GM12801 (cell line): ENCODE data around the gene SLC7A8.

Source experiments
- TF ChIP-seq, protein P1 (sequence below): IDR thresholded peaks from one replicate; pipeline ENCODE4 v1.5.1; 2011; ENCODE audit warnings: control low read depth; ENCODE audit not compliant: insufficient read length; ENCODE audit errors: extremely low read depth

Gene SLC7A8

DNA sequence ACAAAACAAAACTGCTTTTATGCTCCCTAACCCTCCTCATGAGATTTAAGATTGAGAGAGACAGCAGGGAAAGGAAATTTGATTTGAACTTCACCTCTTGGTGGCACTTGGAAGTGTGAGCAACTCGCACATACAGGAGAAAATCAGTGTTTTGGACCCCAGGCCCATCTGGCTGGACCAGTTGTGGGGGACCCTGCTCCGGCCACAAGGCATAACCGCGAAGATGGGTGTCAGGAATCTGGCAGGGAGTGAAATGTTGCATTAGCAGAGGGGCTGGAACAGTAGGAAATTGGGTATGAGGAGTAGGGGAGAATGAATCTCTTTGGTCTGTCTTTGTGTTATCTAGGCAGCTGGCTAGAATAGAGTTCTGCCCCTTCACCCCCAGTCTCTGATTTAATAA lies 79.9 kb downstream of the SLC7A8 start:
- TF ChIP-seq, protein P1, sequence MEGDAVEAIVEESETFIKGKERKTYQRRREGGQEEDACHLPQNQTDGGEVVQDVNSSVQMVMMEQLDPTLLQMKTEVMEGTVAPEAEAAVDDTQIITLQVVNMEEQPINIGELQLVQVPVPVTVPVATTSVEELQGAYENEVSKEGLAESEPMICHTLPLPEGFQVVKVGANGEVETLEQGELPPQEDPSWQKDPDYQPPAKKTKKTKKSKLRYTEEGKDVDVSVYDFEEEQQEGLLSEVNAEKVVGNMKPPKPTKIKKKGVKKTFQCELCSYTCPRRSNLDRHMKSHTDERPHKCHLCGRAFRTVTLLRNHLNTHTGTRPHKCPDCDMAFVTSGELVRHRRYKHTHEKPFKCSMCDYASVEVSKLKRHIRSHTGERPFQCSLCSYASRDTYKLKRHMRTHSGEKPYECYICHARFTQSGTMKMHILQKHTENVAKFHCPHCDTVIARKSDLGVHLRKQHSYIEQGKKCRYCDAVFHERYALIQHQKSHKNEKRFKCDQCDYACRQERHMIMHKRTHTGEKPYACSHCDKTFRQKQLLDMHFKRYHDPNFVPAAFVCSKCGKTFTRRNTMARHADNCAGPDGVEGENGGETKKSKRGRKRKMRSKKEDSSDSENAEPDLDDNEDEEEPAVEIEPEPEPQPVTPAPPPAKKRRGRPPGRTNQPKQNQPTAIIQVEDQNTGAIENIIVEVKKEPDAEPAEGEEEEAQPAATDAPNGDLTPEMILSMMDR, result no peak

DNA sequence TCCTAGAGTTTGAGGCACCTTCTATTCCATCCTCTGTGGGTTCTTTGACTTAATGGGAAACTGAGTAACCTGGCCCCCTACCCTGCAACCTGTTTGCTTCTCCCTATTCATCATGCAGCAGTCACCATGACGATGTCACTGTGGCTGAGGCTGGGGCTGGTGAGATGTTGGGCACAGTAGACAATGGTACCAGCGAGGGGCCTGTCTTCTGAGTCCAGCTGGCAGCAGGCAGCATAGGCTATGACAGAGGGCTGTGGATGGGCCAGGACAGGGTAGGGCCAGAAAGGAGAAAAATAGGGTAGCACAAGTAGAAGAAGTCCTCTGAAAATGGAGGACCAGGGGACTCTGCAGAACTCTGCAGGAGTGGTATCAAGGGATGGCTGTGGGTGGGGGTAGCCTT lies 80.7 kb downstream of the SLC7A8 start:
- TF ChIP-seq, protein P1, result no peak

DNA sequence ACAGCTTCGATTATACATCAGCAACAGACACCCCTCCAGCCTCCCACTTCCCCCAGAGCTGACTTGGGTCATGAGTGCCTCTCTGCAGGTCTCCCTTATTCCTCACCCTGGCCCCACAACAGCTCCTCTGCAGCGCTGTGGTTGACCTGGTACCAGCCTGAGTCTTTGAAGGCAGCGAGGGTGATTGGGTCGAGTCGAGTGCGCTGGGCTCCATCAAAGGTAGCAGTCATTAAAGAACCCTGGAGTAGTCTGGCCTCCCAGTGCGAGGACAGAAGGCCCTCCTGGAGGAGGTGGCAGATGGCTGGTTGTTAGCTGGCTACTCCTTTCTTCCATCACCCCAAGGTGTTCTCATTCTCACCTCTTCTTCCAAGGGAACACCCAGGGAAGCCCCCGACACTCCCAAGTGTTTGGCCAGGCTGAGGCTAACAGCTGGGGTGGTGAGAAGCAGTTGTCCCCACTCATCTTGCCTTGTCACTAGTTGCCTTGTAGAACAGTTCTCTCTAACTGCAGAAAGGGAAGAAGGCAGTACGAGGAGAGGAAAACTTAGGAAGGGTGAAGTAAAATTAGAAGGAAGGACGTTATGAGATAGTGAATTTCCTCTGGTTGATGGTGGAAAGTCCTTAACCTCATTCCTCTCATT lies 81.4 kb downstream of the SLC7A8 start:
- TF ChIP-seq, protein P1, result no peak

DNA sequence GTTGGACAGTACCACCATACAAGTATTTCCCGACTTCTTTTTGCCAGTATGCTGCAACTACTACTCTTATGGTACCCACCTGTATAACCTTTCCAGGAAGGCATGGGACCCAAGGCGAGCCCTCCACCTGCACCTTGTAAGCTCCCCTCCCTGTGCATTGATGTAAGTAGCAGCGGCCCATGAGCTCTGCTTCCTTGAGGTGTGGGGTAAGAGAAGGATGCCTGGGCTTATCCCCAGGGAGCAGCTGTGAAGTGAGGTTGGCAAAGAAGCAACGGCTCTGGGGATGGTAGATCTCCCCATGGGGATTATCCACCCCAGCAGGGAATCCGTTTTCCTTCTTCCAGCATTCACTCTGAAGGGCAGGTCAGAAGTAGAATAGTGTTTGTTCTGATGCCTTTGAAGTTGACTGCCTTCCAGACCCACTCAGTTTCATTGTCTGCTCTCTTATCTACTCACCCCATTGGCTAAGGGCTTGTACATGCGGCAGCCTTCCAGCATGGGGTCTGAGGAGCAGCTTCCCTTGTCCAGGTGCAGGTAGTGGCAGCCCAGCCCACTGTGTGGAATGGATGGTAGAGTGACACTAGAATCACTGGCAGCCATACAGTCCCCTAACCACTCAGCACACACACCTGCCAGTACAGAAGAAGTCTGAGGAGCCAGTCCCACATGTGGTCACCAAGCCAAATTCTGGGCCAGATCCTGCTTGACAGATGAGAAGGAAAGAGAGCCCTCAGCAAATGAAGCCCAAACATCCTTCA lies 82.1 kb downstream of the SLC7A8 start:
- TF ChIP-seq, protein P1, result no peak

DNA sequence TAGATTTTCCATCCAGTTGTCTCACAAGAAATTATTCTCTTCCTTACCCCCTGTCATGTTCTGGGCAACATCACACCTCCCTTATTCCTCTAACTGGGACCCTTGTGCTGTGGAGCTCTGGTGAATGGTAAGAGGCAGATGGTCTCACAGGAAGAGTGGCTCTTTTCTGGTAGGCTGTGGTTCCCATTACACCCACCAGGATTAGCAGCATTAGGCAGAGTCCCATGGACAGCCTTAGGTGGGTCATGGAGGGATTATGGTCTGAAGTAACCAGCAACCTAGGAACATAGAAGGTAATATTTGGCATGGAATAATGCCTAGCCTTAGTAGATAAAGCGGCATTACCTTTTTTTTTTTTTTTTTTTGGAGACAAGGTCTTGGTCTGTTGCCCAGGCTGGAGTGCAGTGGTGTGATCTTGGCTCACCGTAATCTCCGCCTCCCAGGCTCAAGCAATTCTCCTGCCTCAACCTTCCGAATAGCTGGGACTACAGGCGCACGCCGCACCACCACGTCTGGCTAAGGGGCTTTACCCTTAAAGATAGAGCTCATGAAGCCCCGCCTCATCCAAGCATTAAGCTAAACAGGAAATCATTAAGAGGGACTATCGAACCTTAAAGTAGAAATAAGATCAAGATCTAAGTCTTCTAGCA lies 84.1 kb downstream of the SLC7A8 start:
- TF ChIP-seq, protein P1, result no peak

DNA sequence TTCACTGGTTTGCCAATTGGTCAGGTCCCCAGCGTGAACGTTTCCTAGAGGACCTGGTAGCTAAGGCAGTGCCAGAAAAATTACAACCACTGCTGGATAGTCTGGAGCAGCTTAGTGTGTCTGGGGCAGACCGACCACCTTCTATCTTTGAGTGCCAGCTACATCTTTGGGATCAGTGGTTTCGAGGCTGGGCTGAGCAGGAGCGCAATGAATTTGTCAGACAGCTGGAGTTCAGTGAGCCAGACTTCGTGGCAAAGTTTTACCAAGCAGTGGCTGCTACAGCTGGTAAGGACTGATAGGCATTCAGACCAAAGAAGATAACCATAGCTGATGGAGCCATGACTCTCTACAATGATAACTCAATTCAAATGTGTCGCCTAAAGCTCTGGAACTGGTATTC lies 85.7 kb downstream of the SLC7A8 start:
- TF ChIP-seq, protein P1, result no peak
